SJSA1 (cell line): ENCODE data around the gene ACACB. TPM values are rescaled to one million over a fixed set of nuclear protein-coding genes. Genes with fewer than 3 reads are reported as not detected.
"Not testable (repeated sequence)": the region's sequence is repeated elsewhere in the genome, so short reads cannot be mapped to it uniquely, and the experiment has no call there.

Experiments
- DNase-seq, 2 experiments: peaks; one replicate each; pipeline ENCODE4 v3.0.0-alpha.2; 2015 to 2020; ENCODE audit warnings: low spot score in 2 of 2, low read depth in 1 of 2
- H3K27ac ChIP-seq: fragments of 250-450 bp; sonication (Bioruptor Pico); 2 replicates; pipeline ENCODE4 v1.5.1; 2020; ENCODE audit warnings: mild to moderate bottlenecking, moderate library complexity
- H3K27me3 ChIP-seq: fragments of 250-450 bp; sonication (Bioruptor Pico); replicated peaks from 2 replicates; pipeline ENCODE4 v1.5.1; 2020; ENCODE audit warnings: mild to moderate bottlenecking, moderate library complexity
- H3K36me3 ChIP-seq: fragments of 250-450 bp; sonication (Bioruptor Pico); 2 replicates; pipeline ENCODE4 v1.5.1; 2020; ENCODE audit warnings: mild to moderate bottlenecking
- H3K4me1 ChIP-seq: fragments of 250-450 bp; sonication (Bioruptor Pico); replicated peaks from 2 replicates; pipeline ENCODE4 v1.6.1; 2021; ENCODE audit warnings: mild to moderate bottlenecking
- H3K4me3 ChIP-seq: fragments of 250-450 bp; sonication (Bioruptor Pico); 2 replicates; pipeline ENCODE4 v1.5.1; 2020; ENCODE audit warnings: mild to moderate bottlenecking
- H3K9me3 ChIP-seq: fragments of 250-450 bp; sonication (Bioruptor Pico); replicated peaks from 2 replicates; pipeline ENCODE4 v1.5.1; 2020; ENCODE audit warnings: mild to moderate bottlenecking
- total RNA-seq: library from RNA; depleted of rRNA; stranded (reverse); fragments of >200 nt; shearing (Covaris generic); gene quantifications from 2 replicates; pipeline ENCODE4 v1.2.3, GENCODE V29; 2014

Gene ACACB
- total RNA-seq, 1 experiment from 2014 or later, result 1.2 TPM

GRCh38 chr12:109139360-109139759 lies 23.0 kb downstream of the ACACB start:
- Histone ChIP-seq H3K27ac (no peak overlapping the region), H3K4me3 (no peak overlapping the region), H3K36me3 (no peaks in the 10 kb centered on the region), H3K4me1 (no peaks in the 10 kb centered on the region), H3K9me3 (no peaks in the 10 kb centered on the region), H3K27me3 (no peaks in the 10 kb centered on the region)
- no peak for DNase-seq

DNA sequence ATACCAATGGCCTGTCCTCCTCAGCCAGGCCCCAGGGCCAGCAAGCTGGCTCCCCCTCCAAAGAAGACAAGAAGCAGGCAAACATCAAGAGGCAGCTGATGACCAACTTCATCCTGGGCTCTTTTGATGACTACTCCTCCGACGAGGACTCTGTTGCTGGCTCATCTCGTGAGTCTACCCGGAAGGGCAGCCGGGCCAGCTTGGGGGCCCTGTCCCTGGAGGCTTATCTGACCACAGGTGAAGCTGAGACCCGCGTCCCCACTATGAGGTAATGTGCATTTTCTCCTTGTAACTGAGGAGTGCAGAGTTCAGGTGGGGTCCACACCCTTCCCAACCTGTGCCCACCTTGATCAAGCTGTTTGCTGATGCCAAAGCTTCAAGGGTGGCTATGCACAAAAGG lies 23.4 kb downstream of the ACACB start:
- H3K9me3 ChIP-seq, result no peaks in the 10 kb centered on the region
- H3K27ac ChIP-seq, result no peak overlapping the region
- no peaks in the 10 kb centered on the region for H3K4me1 ChIP-seq
- no peak overlapping the region for H3K4me3 ChIP-seq
- no peaks in the 10 kb centered on the region for H3K36me3 ChIP-seq
- DNase-seq, result no peak
- H3K27me3 ChIP-seq, result no peaks in the 10 kb centered on the region

- Histone ChIP-seq H3K27ac (no peak overlapping the region), H3K4me1 (no peaks in the 10 kb centered on the region), H3K27me3 (no peaks in the 10 kb centered on the region), H3K9me3 (no peaks in the 10 kb centered on the region), H3K4me3 (no peak overlapping the region), H3K36me3 (no peaks in the 10 kb centered on the region)
- no peak for DNase-seq
Observed at GRCh38 chr12:109140560-109140959, 24.2 kb downstream of the ACACB start.

DNA sequence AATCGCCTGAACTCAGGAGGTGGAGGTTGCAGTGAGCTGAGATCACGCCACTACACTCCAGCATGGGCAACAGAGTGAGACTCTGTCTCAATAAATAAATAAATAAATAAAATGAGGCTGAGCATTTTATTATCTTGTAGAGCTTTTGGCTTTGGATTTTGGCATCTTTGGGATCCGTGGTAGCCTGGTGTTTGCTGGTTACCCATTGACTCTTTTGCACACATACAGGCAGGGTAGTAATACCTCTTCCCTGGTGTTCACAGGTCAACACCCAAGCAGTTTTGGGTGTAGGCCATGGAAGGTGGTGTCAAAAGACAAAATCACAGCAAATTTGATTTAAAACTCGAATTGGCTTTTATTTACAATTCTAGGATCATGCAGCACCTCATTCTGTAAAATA lies 27.8 kb downstream of the ACACB start:
- Histone ChIP-seq H3K36me3 (no peaks in the 10 kb centered on the region), H3K27ac (no peak overlapping the region), H3K4me1 (no peaks in the 10 kb centered on the region), H3K9me3 (no peaks in the 10 kb centered on the region), H3K4me3 (no peak overlapping the region), H3K27me3 (no peaks in the 10 kb centered on the region)
- no peak for DNase-seq

DNA sequence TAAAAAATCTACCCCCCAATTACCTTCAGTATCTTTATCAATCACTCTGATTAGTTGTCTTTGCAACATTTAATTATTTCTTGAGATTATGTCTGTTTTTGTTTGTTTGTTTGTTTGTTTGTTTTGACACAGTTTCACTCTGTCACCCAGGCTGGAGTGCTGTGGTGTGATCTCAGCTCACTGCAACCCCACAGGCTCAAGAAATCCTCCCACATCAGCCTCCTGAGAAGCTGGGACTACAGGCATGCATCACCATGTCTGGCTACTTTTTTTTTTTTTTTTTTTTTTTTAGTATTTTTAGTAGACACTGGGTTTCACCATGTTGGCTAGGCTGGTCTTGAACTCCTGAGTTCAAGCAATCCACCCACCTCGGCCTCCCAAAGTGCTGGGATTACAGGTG lies 30.7 kb downstream of the ACACB start:
- not testable (repeated sequence) for H3K4me1 ChIP-seq, H3K9me3 ChIP-seq, H3K27me3 ChIP-seq, H3K36me3 ChIP-seq, H3K4me3 ChIP-seq, DNase-seq, H3K27ac ChIP-seq

- DNase-seq, result no peak
- Histone ChIP-seq H3K27ac (no peak overlapping the region), H3K4me3 (no peak overlapping the region)
Observed at GRCh38 chr12:109147954-109148353, 31.6 kb downstream of the ACACB start.

DNA sequence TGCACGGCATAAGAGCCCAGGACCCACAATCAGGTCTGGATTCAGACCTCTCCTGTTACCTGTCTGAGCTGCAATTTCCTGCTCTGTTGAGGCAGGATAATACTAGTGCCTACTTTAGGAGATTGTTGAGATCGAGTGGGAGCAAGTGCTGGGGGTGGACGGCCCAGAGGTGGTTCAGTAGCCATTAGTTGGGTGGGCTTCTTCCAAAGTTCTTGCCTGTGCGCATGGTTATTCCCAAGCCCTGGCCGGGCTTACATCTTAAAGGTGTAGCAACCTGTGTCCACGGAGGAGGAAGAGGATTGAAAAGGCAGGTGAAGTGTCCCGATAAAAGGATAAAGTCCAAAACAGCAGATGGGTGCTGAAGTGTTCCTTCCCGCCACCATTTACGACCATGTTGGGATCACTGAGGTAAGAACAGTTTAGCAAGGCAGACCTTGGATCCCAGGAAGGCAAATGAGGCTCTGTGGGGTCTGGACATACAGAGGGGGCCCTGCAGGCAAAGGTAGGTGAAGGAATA lies 33.8 kb downstream of the ACACB start:
- no peaks in the 10 kb centered on the region; the same call in 1 of the 2 replicates for H3K27me3 ChIP-seq
- H3K9me3 ChIP-seq, result no peaks in the 10 kb centered on the region
- H3K27ac ChIP-seq, result no peak overlapping the region
- no peaks in the 10 kb centered on the region for H3K36me3 ChIP-seq
- DNase-seq, result no peak
- no peak overlapping the region for H3K4me3 ChIP-seq
- peaks cover 11% of the 10 kb centered on the region for H3K4me1 ChIP-seq

More at GRCh38 chr12:109147954-109148353, 31.6 kb downstream of the ACACB start:
- no peaks in the 10 kb centered on the region; the same call in 1 of the 2 replicates for H3K27me3 ChIP-seq
- H3K36me3 ChIP-seq, result no peaks in the 10 kb centered on the region
- no peaks in the 10 kb centered on the region for H3K4me1 ChIP-seq
- no peaks in the 10 kb centered on the region for H3K9me3 ChIP-seq

DNA sequence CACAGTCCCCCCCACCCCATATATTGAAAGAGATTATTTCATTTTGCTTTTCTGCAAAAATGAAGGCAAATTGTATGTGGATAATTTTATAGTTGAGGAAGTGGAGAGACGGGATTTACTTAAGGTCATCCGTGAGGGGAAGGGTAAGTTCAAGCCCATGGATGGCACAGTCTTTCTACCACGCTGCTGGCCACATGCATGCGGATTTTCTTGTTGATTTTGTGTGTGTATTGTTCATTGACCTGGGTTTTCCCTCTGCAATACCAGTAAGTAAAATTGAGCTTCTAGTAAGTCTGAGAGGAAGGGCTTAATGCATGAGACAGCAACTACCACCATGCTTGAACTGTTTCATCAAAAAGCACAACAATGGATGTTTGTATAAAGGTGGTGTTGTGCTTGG lies 35.1 kb downstream of the ACACB start:
- H3K4me1 ChIP-seq, result peaks cover 12% of the 10 kb centered on the region
- no peak for DNase-seq
- H3K27me3 ChIP-seq, result no peaks in the 10 kb centered on the region; the same call in 1 of the 2 replicates
- H3K4me3 ChIP-seq, result no peak overlapping the region
- H3K36me3 ChIP-seq, result no peaks in the 10 kb centered on the region
- H3K9me3 ChIP-seq, result no peaks in the 10 kb centered on the region
- H3K27ac ChIP-seq, result no peak overlapping the region

- peak in 1 of 2 experiments; percentile 28 for DNase-seq
- peaks cover 12% of the 10 kb centered on the region for H3K4me1 ChIP-seq
- H3K27me3 ChIP-seq, result no peaks in the 10 kb centered on the region; the same call in 1 of the 2 replicates
- peak overlapping the region; percentile 48 for H3K4me3 ChIP-seq
- no peaks in the 10 kb centered on the region for H3K9me3 ChIP-seq
- no peaks in the 10 kb centered on the region for H3K36me3 ChIP-seq
- no peak overlapping the region for H3K27ac ChIP-seq
Observed at GRCh38 chr12:109153821-109154441, 37.5 kb downstream of the ACACB start.

DNA sequence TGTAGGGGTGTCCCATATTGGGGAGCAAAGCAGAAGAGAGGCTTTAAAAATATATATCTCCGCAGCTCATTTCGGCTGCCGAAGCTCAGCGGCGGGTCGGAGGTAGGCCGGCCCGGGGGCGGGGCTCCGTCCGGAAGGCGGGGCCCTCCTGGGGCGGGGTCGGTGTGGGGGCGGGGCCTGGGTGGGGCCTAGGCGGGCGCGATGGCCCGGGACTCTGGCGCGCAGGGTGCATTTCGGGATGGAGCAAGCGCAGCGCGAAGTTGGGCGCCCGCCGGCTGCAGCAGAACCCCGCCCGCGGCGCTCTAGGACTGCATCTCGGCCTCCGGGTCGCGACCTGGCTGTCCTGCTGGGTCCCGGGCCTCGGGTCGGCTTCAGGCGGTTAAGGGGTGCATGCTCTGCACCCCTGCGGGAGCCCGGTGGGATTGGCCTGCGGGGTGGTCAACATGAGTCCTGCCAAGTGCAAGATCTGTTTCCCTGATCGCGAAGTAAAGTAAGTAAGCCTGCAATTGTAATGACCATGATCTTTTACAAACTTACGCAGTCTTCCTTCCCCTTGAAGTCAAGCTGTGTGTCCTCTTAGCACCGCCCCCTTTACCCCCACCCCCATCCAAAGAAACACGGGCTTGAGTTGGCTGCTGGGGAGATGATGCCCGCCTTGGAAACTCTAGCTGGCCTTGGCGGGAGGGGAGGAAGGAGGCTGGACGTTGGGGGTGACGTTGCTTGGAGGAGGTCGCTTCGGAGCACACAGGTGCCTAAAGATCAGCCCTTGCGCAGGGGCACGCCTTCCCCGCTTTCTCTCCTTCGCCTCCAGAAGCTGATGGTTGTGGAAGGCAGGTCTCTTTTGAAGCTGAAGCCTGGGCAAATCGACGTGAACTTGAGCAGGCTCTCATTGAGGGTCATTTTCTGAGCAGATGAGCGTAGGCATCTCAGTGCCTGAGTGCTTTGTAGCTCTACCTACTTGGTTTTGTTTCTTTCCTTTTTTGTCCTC lies 38.4 kb downstream of the ACACB start:
- Histone ChIP-seq H3K4me1 (peaks cover 12% of the 10 kb centered on the region), H3K27me3 (no peaks in the 10 kb centered on the region; the same call in 1 of the 2 replicates), H3K9me3 (no peaks in the 10 kb centered on the region), H3K27ac (no peak overlapping the region), H3K36me3 (no peaks in the 10 kb centered on the region), H3K4me3 (peak overlapping the region; percentile 48)
- peak; percentile 42 to 68 for DNase-seq

DNA sequence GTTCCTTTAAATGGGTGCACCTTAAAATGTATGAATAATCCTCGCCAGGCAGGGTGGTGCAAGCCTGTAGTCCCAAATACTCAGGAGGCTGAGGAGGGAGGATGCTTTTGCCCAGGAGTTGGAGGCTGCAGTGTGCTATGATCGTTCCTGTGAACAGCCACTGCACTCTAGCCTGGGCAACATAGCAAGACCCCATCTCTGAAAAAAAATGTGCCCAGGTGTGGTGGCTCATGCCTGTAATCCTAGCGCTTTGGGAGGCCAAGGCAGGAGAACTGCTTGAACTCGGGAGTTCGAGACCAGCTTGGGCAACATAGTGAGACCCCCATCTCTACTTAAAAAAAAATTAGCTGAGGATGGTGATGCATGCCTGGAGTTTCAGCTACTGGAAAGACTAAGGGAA lies 39.6 kb downstream of the ACACB start:
- H3K36me3 ChIP-seq, result no peaks in the 10 kb centered on the region

GRCh38 chr12:109156586-109156985 lies 40.2 kb downstream of the ACACB start:
- Histone ChIP-seq H3K9me3 (no peaks in the 10 kb centered on the region), H3K27ac (no peak overlapping the region), H3K4me3 (no peak overlapping the region), H3K27me3 (no peaks in the 10 kb centered on the region; the same call in 1 of the 2 replicates), H3K4me1 (peaks cover 12% of the 10 kb centered on the region), H3K36me3 (no peaks in the 10 kb centered on the region)
- DNase-seq, result no peak

More for the DNA sequence above, 39.6 kb downstream of the ACACB start:
- no peak for DNase-seq
- Histone ChIP-seq H3K9me3 (no peaks in the 10 kb centered on the region), H3K4me1 (peaks cover 12% of the 10 kb centered on the region), H3K27me3 (no peaks in the 10 kb centered on the region; the same call in 1 of the 2 replicates), H3K4me3 (no peak overlapping the region), H3K27ac (no peak overlapping the region)

GRCh38 chr12:109157986-109158385 lies 41.6 kb downstream of the ACACB start:
- Histone ChIP-seq H3K9me3 (no peaks in the 10 kb centered on the region), H3K36me3 (no peaks in the 10 kb centered on the region), H3K4me3 (no peak overlapping the region), H3K4me1 (peaks cover 12% of the 10 kb centered on the region), H3K27me3 (no peaks in the 10 kb centered on the region), H3K27ac (no peak overlapping the region)
- no peak for DNase-seq

DNA sequence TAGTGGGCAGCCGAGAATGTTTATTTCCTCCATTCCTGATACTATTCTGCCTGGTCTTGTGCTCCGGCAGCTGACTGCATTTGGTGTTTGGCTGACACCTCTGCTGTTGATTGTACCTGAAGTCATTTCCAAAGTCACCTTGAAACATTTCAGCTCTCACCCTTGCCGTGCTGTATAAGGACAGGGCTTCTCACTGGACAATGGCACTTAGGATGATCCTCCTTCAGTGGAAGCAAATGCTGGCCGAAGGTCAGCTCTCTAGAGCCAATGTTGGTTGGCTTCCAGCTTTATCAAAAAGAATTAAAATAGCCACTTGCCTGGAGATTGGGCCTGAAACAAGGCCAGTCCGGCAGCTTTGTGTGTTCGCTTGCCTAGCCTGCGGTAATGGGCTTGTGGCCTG lies 44.0 kb downstream of the ACACB start:
- H3K27me3 ChIP-seq, result no peaks in the 10 kb centered on the region
- H3K9me3 ChIP-seq, result no peaks in the 10 kb centered on the region
- H3K36me3 ChIP-seq, result no peaks in the 10 kb centered on the region
- H3K4me1 ChIP-seq, result no peaks in the 10 kb centered on the region
- no peak overlapping the region for H3K27ac ChIP-seq
- no peak for DNase-seq
- no peak overlapping the region for H3K4me3 ChIP-seq
